Kidney capillary endothelial cell (primary cell): Measurements from ENCODE around the gene APOL2.
"Not testable (repeated sequence)": the region's sequence is repeated elsewhere in the genome, so short reads cannot be mapped to it uniquely, and the experiment has no call there.

ENCODE experiments used
- DNase-seq: peaks from one replicate; pipeline ENCODE4 v3.0.0-alpha.2; 2018; ENCODE audit warnings: low spot score

APOL2 gene

DNA sequence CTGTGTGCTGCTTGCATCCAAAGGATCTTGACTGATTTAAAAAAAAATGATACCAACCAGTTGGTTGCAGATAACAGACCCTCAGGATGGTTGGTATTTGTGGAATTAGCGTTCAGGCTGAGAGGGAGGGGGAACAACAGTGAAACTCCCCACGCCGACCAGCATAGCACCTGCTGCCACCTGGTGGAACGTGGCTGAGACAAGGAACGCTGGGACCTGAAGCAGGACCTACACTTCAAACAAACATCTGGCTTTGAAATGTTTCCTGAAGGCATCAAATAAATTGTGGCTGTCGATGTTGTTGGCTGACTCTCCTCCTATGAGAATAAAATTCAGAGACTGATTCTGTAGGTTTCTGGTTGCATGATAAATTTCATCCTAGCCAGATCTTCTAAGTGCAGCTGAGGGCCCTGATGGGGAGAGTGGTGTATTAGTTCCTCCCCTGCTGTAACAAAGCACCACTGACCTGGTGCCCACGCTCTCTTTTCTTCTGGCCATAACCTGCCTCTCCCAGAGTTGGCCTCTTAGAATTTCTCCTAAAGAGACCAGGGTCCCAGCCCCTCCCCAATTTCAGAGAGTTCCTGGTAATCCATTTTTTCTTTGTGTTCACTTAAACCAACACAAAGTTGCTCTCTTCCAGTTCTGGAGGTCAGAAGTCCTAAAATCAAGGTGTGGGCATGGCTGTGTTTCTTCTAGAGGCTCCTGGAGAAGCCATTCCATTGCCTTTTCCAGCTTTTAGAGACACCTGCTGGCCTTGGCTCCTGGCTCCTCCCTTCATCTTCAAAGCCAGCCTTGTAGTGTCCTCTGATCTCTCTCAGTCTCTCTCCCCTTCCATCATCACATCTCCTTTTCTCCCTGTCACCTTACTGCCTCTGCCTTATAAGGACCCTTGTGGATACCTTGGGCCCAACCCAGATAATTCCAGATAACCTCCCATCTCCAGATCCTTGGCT lies 17.3 kb downstream of the APOL2 start:
- peak; percentile 34 for DNase-seq

DNA sequence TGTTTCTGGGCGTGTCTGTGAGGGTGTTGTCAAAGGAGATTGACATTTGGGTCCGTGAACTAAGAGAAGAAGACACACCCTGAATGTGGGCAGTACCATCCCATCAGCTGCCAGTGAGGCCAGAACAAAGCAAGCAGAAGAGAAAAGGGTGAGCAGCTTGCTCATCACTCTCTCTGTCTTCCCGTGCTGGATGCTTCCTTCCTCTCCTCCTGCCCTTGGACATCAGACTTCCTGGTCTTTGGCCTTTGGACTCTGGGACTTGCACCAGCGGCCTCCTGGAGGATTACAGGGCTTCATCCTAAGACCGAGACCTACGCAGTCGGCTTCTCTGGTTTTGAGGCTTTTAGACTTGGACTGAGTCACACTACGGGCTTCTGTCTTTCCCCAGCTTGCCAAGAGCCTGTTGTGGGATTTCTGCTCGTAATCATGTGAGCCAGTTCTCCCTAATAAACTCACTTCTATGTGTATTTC lies 18.8 kb downstream of the APOL2 start:
- DNase-seq, result peak; percentile 46

GRCh38 chr22:36218648-36219193 lies 20.6 kb downstream of the APOL2 start:
- DNase-seq, result no peak

DNA sequence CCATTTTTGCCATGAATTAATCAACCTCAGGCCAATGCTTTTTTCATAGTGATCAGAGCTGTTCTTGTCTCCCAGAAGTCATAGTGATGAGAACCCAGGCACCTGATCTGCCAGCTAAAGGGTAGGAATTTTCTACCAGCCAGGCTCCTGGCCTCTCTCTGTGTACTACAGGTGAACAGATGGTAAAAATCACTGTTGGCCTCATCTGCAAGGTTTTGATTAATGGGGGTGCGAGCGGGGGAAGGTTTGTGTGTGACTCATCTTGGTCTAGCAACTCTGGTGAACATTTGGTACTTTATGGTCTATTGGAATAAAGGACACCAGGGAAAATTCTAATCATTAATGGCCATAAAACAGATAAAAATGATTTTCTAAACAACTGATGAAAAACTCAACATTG lies 23.3 kb downstream of the APOL2 start:
- DNase-seq, result no peak

GRCh38 chr22:36213586-36213985 lies 25.7 kb downstream of the APOL2 start:
- DNase-seq, result no peak

GRCh38 chr22:36212901-36213300 lies 26.4 kb downstream of the APOL2 start:
- DNase-seq, result no peak

- DNase-seq, result peak; percentile 18
These were observed 28.0 kb downstream of the APOL2 start for GRCh38 chr22:36211237-36211861.

DNA sequence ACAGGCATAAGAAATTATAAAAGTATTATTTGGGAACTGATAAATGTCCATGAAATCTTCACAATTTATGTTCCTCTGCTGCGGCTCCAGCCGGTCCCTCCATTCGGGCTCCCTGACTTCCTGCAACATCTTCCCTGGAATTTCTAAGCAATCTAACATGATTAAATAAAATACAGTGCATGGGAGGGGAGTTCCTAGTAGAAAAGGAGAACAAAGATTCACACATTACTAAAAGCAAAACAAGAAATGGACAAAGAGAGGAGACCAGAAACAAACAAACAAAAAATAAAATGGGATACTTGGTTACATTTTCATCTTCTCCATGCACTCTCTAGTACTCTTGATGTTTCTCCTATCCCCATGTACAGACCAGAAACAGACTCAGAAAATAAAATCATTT lies 29.1 kb downstream of the APOL2 start:
- DNase-seq, result no peak

DNA sequence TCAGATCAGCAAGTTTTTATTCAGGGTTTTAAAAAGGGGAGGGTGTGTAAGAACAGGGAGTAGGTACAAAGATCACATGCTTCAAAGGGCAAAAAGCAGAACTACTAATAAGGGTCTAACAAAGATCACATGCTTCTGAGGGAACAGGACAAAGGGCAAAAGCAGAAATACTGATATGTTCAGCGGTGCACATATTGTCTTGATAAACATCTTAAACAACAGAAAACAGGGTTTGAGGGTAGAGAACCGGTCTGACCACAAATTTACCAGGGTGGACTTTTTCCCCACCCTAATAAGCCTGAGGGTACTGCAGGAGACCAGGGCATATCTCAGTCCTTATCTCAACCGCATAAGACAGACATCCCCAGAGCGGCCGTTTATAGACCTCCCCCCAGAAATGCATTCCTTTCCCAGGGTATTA lies 29.8 kb downstream of the APOL2 start:
- not testable (repeated sequence) for DNase-seq

GRCh38 chr22:36208914-36209313 lies 30.4 kb downstream of the APOL2 start:
- DNase-seq, result no peak

- no peak for DNase-seq
These were observed 31.1 kb downstream of the APOL2 start for GRCh38 chr22:36208162-36208765.

DNA sequence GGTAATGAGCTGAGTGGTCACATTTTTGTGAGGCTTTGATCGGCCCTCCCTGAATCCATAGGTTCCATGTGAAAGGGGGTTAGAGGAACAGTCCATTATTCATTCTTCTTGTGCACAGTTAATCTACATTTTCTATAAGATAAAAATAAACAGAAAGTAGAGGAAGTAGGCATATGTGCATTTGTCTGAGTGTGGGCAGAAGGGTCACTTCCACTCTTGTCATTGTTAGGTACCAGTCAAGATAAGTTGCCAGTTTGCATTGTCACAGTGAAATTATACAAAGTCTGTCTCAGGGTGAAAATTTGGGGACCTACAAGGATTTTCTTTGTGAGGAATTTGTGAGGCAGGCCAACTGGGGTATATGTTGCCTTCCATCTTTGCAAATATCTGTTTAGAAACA lies 33.1 kb downstream of the APOL2 start:
- DNase-seq, result no peak

- DNase-seq, result not testable (repeated sequence)
These were observed 33.8 kb downstream of the APOL2 start for GRCh38 chr22:36205573-36205972.

- DNase-seq, result no peak
These were observed 34.7 kb downstream of the APOL2 start for GRCh38 chr22:36204632-36205015.

DNA sequence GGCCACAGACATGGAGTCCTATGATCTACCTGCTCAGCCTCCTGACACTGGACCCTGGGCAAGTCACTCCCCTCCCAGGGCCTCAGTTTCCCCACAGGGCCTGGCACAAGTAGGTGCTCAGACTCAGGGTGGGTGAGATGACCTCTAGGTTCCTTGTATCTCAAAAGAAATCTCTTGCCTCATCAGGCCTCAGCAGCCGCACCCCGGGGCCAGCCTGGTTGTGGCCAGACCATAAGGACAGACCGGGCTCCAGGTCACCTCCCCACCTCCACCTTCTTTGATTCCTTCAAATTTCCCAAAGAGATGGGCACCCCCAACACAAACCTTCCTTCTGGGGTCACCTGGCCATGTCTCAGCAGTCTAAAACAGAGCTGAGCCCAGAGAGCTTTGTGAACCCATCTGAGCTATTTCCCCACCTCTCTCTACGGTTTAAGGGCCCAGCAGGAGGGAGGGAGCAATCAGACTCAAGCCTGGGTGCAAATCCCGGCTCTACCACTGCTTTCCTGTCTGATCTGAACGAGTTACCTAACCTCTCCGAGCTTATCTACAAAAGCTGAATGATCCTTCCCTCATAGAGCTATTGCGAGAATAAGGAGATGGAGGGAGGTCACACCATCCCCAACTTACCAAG lies 35.2 kb downstream of the APOL2 start:
- no peak for DNase-seq

DNA sequence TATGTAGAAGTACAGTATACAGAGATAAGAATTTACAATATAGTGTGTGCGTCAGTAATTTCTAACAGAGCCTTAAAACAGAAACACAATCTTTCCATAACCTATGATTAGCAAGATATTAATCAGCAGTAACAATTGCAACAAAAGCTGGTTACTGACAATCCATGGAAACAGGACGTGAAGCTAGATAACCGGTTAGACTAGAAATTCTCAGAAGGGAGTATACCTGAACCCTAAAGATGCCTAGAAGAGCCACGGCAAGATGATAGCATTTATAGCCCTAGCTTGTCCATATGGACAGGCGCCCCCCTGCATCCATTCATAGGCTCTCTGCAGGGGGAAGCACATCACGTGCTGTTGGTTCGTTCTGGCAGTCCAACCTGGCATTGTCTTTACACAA lies 35.9 kb downstream of the APOL2 start:
- DNase-seq, result not testable (repeated sequence)

- peak; percentile 9 for DNase-seq
These were observed 36.4 kb downstream of the APOL2 start for GRCh38 chr22:36202906-36203305.

GRCh38 chr22:36201630-36202319 lies 37.6 kb downstream of the APOL2 start, which contains the start of gene APOL4:
Gene APOL4 (minus strand): TSS chr22:36201809. CDS start chr22:36201734, 75 bp downstream.
- no peak for DNase-seq

GRCh38 chr22:36201025-36201424 lies 38.3 kb downstream of the APOL2 start:
- DNase-seq, result not testable (repeated sequence)

DNA sequence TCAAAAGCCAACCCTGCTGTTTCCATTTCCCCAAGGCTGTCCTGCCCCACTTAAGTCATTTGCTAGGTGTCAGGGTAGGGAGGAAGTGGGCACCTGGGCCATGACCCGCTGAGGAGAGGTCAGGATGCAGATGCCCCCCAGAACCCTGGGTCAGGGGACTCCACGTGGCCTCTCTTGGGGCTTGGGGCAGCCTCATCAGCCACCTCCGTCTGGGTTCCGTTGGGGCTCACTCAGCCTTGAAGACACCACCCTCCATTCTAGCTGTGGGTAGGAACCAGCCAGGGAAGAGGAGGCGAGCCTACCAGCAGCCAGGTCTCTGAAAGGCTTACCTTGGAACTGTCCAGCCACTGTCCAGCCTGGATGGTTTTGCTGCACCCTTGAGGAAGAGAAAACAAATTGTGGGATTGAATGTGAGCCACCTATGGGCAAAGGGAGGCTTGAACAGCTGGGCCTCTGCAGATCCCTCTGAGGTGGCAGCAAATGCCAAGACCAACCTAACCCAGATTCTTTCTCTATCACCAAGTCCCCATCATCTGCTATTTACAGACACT lies 40.3 kb downstream of the APOL2 start:
- DNase-seq, result no peak

DNA sequence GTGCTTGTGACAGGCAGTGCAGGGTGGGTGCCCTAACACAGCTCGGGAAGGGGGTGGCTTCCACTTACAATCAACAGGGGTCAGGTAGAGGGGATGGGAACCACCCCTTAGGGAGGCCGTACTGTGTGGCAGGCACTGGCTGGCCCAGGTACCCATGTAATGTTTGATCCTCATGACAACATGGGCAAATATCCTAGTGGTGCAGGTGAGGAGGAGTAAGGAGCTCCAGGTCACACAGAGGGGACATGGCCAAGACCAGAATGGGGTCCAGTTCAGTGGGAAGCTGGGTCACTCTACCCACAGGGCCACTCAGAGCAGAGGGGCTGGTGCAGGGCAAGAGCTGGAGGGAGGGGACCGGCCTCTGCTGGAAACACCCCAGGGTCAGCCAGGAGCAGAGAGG lies 40.8 kb downstream of the APOL2 start:
- DNase-seq, result no peak
